H1 (cell line): ENCODE data around the gene CMSS1. TPM values are rescaled to one million over a fixed set of nuclear protein-coding genes. Genes with fewer than 3 reads are reported as not detected.

Source experiments
- CBX8 ChIP-seq: fragments of 300-800, 300-1000 bp; sonication (generic); IDR thresholded peaks from 2 replicates; pipeline ENCODE4 v1.7.1; 2016; ENCODE audit warnings: low read depth, low read length, borderline replicate concordance
- EZH2 ChIP-seq: fragments of 200-600 bp; sonication (generic); IDR thresholded peaks from 2 replicates; pipeline ENCODE4 v1.7.1; 2012; ENCODE audit warnings: low read depth, mild to moderate bottlenecking, moderate library complexity, low read length, inconsistent platforms; ENCODE audit not compliant: severe bottlenecking
- TAF7 ChIP-seq: optimal IDR thresholded peaks from 2 replicates; pipeline ENCODE3; 2011; ENCODE audit warnings: low read depth, mild to moderate bottlenecking, inconsistent platforms, low read length, moderate library complexity, borderline replicate concordance
- TBP ChIP-seq: IDR thresholded peaks from 2 replicates; pipeline ENCODE4 v1.6.1; 2011; ENCODE audit warnings: low read depth, low read length, improper control_type of control experiment
- polyA plus RNA-seq, 7 experiments: library from polyadenylated mRNA; depleted of rRNA in 3 of 7; stranded (reverse) in 5 of 7; unstranded in 2 of 7; fragments of >200 nt in 5 of 7; fragments of 200-250 nt in 2 of 7; gene quantifications; 1 replicate in 5 of 7; 2 replicates in 1 of 7; 4 replicates in 1 of 7; pipeline versions ENCODE4 v1.2.1 to v1.2.3, GENCODE V29; 2011 to 2013; ENCODE audit warnings: missing spikeins in 2 of 7, mixed read lengths in 2 of 7
- total RNA-seq: library from RNA; stranded (reverse); fragmentation: NEBNext Ultra II Directional; extraction: Animal tissue kit (Norgen Biotek cat#: 25700); gene quantifications from 2 replicates; pipeline ENCODE4 v1.2.1, GENCODE V29; 2021
- TF ChIP-seq, protein P1 (sequence below): IDR thresholded peaks from 2 replicates; pipeline ENCODE4 v1.6.1; 2011; ENCODE audit warnings: low read depth, mild to moderate bottlenecking, low read length; ENCODE audit not compliant: insufficient read depth

Gene CMSS1
- total and polyA plus RNA-seq, 2 of the 8 experiments (the other 6 are each of a cell fraction or from before 2014, with no cell fraction given) = 15.2 to 75.1 TPM

DNA sequence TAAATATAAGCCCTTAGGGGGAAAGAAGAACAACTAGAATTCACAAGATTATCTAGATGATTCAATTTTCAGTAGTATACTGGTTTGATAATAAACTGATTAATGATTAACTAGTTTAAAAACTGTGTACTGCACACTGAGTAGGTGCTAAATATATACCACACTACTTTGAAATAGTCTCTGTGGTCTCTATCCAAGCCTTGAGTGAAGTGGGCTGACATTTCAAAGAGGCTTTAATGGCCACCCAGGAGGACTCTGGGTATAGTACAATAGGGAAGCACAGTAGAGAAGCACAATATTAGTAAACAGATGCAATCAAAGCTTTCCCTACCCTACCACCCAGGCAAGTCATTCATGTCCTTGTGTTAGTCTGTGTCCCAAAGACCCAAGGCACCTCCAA lies 249.9 kb downstream of the CMSS1 start (continued):
- TF ChIP-seq EZH2 = no peak
- TF ChIP-seq, protein P1, sequence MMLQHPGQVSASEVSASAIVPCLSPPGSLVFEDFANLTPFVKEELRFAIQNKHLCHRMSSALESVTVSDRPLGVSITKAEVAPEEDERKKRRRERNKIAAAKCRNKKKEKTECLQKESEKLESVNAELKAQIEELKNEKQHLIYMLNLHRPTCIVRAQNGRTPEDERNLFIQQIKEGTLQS = no peak
- no peak for TF ChIP-seq TBP
- no peak for TF ChIP-seq CBX8
- no peak for TF ChIP-seq TAF7
